HL-60 (cell line): ENCODE data around the gene MTTP.

ENCODE experiments used
- DNase-seq, 2 experiments: peaks; one replicate each; pipeline ENCODE4 v3.0.0-alpha.2; 2010 to 2020; ENCODE audit warnings: low read depth in 1 of 2, low spot score in 1 of 2
- H3K27ac ChIP-seq: fragments of 250-450 bp; sonication (Bioruptor Pico); replicated peaks from 2 replicates; pipeline ENCODE4 v1.5.1; 2020; ENCODE audit warnings: mild to moderate bottlenecking, moderate library complexity
- H3K27me3 ChIP-seq: fragments of 250-450 bp; sonication (Bioruptor Pico); 2 replicates; pipeline ENCODE4 v1.5.1; 2021; ENCODE audit warnings: mild to moderate bottlenecking, moderate library complexity; ENCODE audit not compliant: insufficient read depth, poor library complexity, severe bottlenecking
- H3K4me3 ChIP-seq: replicated peaks from 2 replicates; pipeline ENCODE4 v1.5.1; 2011; ENCODE audit warnings: mild to moderate bottlenecking, control low read depth, low read length; ENCODE audit not compliant: insufficient read depth
- CTCF ChIP-seq: IDR thresholded peaks from one replicate; pipeline ENCODE4 v1.5.1; 2011; ENCODE audit warnings: low read length, control low read depth, inconsistent platforms; ENCODE audit not compliant: insufficient read depth
- GABPA ChIP-seq: IDR thresholded peaks from 2 replicates; pipeline ENCODE4 v1.6.1; 2012; ENCODE audit warnings: low read depth
- POLR2AphosphoS5 ChIP-seq: IDR thresholded peaks from 2 replicates; pipeline ENCODE4 v1.6.1; 2012; ENCODE audit warnings: low read depth
- REST ChIP-seq: IDR thresholded peaks from 2 replicates; pipeline ENCODE4 v1.6.1; 2012; ENCODE audit warnings: low read depth; ENCODE audit not compliant: insufficient replicate concordance
- SPI1 ChIP-seq: IDR thresholded peaks from 2 replicates; pipeline ENCODE4 v1.6.1; 2012; ENCODE audit warnings: low read depth, mild to moderate bottlenecking, borderline replicate concordance

Gene MTTP

GRCh38 chr4:99633772-99634171 is 59.1 kb downstream of the MTTP start:
- TF ChIP-seq GABPA (no peak), REST (no peak), CTCF (no peak), SPI1 (no peak)
- Histone ChIP-seq H3K27me3 (no peaks in the 10 kb centered on the region), H3K4me3 (no peak overlapping the region), H3K27ac (no peak overlapping the region)
- DNase-seq: no peak

- no peak for DNase-seq
- TF ChIP-seq SPI1 (no peak), REST (no peak), POLR2AphosphoS5 (no peak), GABPA (no peak), CTCF (no peak)
- Histone ChIP-seq H3K27ac (no peak overlapping the region), H3K27me3 (no peaks in the 10 kb centered on the region), H3K4me3 (no peak overlapping the region)
Observed at GRCh38 chr4:99634742-99635360, 60.2 kb downstream of the MTTP start.

- H3K27me3 ChIP-seq: no peaks in the 10 kb centered on the region
- no peak overlapping the region for H3K4me3 ChIP-seq
- no peak for DNase-seq
- TF ChIP-seq SPI1: no peak
- no peak for TF ChIP-seq POLR2AphosphoS5
- TF ChIP-seq CTCF: no peak
- TF ChIP-seq REST: no peak
- TF ChIP-seq GABPA: no peak
- H3K27ac ChIP-seq: no peak overlapping the region
Observed at GRCh38 chr4:99635601-99636000, 61.0 kb downstream of the MTTP start.
